DOHH2 (cell line): ENCODE measurements around the gene TFF1.

Source experiments
- EZH2phosphoT487 ChIP-seq: fragments of 200-600 bp; sonication (generic); IDR thresholded peaks from 2 replicates; pipeline ENCODE4 v1.6.1; 2017; ENCODE audit warnings: borderline replicate concordance, mild to moderate bottlenecking, antibody characterized with exemption, low read length, moderate library complexity, mixed read lengths
- TF ChIP-seq, protein P1 (sequence below): fragments of 200-600 bp; sonication (generic); IDR thresholded peaks from one replicate; pipeline ENCODE4 v1.5.1; 2014; ENCODE audit warnings: antibody characterized with exemption, mild to moderate bottlenecking, low read depth, low read length; ENCODE audit not compliant: poor library complexity, severe bottlenecking

DNA sequence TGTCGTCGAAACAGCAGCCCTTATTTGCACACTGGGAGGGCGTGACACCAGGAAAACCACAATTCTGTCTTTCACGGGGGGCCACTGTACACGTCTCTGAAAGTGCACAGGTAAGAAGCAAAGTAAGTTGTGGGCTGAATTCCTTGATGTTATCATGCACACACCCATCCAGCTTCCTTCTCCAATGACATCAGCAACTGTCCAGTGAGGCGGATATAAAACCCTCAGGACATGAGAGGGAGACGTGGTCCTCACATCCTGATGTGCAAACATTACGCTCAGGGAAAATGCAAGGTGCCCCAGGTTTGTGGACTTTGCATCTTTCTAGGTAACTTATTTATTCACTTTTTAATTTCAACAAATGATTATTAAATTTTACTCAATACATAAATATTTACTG, 3.0 kb downstream of the TFF1 start:
- TF ChIP-seq EZH2phosphoT487: no peak
- TF ChIP-seq, protein P1, sequence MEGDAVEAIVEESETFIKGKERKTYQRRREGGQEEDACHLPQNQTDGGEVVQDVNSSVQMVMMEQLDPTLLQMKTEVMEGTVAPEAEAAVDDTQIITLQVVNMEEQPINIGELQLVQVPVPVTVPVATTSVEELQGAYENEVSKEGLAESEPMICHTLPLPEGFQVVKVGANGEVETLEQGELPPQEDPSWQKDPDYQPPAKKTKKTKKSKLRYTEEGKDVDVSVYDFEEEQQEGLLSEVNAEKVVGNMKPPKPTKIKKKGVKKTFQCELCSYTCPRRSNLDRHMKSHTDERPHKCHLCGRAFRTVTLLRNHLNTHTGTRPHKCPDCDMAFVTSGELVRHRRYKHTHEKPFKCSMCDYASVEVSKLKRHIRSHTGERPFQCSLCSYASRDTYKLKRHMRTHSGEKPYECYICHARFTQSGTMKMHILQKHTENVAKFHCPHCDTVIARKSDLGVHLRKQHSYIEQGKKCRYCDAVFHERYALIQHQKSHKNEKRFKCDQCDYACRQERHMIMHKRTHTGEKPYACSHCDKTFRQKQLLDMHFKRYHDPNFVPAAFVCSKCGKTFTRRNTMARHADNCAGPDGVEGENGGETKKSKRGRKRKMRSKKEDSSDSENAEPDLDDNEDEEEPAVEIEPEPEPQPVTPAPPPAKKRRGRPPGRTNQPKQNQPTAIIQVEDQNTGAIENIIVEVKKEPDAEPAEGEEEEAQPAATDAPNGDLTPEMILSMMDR: no peak
